ENCODE data around the gene TTLL11.

The TTLL11 gene

DNA sequence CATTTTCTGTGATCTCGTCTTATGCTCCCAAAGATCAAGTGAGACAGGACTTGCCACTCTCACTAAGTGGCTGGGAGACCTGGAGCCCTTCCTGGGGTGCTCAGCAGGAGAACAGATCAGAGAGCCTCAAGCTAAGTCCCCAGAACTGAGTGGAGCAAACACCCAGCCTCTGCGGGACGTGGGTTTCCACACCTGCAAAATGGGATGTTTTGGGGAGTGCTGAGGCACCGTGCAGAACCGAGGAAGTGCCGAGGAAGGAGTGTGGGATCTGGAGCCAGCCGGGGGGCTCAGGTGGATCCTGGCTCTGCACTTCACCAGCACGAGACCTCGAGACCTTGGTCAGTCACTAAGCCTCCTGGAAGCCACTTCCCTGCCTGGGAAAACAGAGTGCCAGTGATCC, 275.6 kb downstream of the TTLL11 start:
- Histone ChIP-seq H3K4me3 (replicated peaks; ENCODE audit: low read depth, low read length) (no peak overlapping the region), H3K36me3 (ENCODE audit: control insufficient read depth, insufficient read depth, low read length) (no peaks in the 10 kb centered on the region), H3K27me3 (replicated peaks; ENCODE audit: control insufficient read depth, insufficient read depth, low read length) (peaks cover 2% of the 10 kb centered on the region; the same call in 1 of the 2 replicates)
- TF ChIP-seq, protein P1, sequence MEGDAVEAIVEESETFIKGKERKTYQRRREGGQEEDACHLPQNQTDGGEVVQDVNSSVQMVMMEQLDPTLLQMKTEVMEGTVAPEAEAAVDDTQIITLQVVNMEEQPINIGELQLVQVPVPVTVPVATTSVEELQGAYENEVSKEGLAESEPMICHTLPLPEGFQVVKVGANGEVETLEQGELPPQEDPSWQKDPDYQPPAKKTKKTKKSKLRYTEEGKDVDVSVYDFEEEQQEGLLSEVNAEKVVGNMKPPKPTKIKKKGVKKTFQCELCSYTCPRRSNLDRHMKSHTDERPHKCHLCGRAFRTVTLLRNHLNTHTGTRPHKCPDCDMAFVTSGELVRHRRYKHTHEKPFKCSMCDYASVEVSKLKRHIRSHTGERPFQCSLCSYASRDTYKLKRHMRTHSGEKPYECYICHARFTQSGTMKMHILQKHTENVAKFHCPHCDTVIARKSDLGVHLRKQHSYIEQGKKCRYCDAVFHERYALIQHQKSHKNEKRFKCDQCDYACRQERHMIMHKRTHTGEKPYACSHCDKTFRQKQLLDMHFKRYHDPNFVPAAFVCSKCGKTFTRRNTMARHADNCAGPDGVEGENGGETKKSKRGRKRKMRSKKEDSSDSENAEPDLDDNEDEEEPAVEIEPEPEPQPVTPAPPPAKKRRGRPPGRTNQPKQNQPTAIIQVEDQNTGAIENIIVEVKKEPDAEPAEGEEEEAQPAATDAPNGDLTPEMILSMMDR (IDR thresholded peaks at IDR 0.05; ENCODE audit: insufficient read depth, low read length, poor library complexity, severe bottlenecking), result no peak
- DNase-seq (ENCODE audit: extremely low read depth, insufficient read length), result no peak

DNA sequence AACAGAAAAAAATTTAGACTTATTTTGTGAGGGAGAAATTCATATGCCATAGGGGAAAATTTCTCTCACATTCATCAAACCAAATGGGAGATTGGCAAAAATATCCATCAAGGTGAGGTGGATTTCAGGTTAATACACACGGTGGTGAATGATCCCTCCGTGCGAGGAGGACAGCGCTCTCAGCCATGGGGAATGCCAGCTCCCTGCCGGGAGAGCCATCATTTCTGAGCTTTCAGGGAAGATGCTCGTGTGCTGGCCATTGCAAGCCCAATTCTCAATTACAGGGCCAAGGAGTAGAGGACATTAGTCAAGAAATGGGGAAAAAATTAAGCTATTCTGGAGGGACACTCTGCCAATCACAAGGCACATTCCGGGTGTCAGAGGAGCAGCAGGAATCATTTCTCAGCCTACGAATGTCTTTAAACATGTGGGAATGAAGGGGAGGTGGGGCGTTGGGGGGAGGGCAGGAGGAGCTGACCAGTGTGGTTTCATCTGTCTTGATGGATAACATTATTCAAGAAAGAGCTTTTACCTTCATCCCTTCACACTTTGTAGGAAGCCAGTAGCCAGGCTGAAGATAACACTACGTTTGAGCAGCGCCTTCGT, 276.2 kb downstream of the TTLL11 start:
- TF ChIP-seq, protein P1 (IDR thresholded peaks at IDR 0.05; ENCODE audit: insufficient read depth, low read length, poor library complexity, severe bottlenecking), result no peak

DNA sequence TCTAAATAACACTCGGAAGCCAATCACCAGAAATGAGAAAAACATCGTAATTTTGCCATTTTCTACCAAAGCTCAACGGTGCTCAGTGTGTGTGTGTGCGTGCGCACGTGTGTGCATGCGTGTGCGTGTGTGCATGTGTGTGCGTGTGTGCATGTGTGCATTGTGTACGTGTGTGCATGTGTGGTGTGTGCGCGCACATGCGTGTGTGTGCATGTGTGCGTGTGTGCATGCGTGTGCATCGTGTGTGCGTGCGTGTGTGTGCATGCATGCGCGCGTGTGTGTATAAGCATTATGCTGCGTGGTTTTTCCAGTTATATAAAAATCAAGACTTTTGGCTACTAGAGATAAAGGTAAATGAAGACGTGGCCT, 276.7 kb downstream of the TTLL11 start:
- Histone ChIP-seq H3K4me3 (replicated peaks; ENCODE audit: low read depth, low read length) (no peak overlapping the region), H3K36me3 (ENCODE audit: control insufficient read depth, insufficient read depth, low read length) (no peaks in the 10 kb centered on the region), H3K27me3 (replicated peaks; ENCODE audit: control insufficient read depth, insufficient read depth, low read length) (peaks cover under 1% of the 10 kb centered on the region; the same call in 1 of the 2 replicates)
- no peak for DNase-seq (ENCODE audit: extremely low read depth, insufficient read length)
- TF ChIP-seq, protein P1 (IDR thresholded peaks at IDR 0.05; ENCODE audit: insufficient read depth, low read length, poor library complexity, severe bottlenecking), result no peak

More for the DNA sequence above, 276.2 kb downstream of the TTLL11 start:
- Histone ChIP-seq H3K4me3 (replicated peaks; ENCODE audit: low read depth, low read length) (no peak overlapping the region), H3K36me3 (ENCODE audit: control insufficient read depth, insufficient read depth, low read length) (no peaks in the 10 kb centered on the region), H3K27me3 (replicated peaks; ENCODE audit: control insufficient read depth, insufficient read depth, low read length) (peaks cover 2% of the 10 kb centered on the region; the same call in 1 of the 2 replicates)
- DNase-seq (ENCODE audit: extremely low read depth, insufficient read length), result no peak

DNA sequence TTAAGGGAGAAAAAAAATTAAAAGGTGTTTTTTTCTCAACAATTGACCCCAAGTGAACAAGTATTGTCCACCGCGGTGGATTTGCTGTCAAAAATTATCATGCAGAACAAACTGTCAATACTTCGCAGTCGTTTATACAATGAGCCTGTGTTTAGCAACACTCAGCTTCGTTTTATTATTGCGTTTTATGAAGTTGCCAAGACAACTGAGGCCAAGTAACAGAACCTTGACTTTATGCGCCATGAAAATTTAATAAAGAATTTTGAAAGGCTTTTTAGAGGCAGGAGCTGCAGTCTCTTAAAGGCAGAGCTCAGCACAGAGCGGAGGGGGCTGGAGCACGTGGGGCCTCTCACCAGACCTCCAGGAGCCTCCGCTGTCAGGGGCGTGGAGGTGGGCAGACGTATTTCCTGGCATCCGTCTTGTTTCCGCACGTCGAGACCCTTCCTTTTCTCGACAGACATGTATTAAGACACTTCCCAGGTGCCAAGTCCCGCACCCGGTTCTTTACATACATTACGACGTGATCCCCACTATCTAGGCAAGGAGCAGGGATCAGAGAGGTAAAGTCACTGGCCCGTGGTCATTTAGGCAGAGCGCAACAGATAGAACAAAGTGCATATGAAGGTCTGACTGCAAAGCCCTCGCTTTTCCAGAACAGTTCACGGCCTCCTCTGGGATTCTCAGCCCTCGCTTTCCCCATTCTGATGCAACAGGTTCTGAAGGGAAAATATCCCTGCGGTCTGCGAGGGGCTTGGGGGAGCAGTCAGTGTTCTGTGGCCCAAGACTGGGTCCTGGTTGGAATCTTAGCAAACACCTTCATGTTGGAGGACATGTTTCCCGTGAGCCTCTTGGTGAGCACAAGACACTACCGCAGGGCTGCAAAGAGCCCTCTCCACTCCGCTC, 277.3 kb downstream of the TTLL11 start:
- TF ChIP-seq, protein P1 (IDR thresholded peaks at IDR 0.05; ENCODE audit: insufficient read depth, low read length, poor library complexity, severe bottlenecking), result no peak
- no peaks in the 10 kb centered on the region; the same call in 1 of the 2 replicates for H3K27me3 ChIP-seq (replicated peaks; ENCODE audit: control insufficient read depth, insufficient read depth, low read length)
- no peaks in the 10 kb centered on the region for H3K36me3 ChIP-seq (ENCODE audit: control insufficient read depth, insufficient read depth, low read length)
- H3K4me3 ChIP-seq (replicated peaks; ENCODE audit: low read depth, low read length), result no peak overlapping the region
- no peak for DNase-seq (ENCODE audit: extremely low read depth, insufficient read length)

DNA sequence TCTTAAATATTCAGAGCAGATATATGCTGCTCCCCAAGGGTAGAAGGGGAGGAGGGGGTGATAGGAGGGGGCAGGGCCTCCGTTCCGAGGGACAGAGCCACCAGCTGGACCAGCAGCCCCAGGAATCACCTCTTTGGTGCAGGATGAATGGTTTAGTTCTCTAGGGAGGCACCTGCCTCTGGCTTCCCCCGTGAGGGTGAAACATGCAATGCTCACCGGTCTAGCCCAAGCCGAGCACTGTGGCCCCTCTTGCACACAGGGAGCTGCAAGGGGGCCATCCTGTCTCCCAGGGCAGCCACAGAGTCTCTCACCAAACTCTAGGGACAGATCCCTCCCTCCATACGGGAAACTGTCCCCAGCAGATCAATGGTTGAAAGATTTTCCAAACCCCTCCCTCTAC, 278.0 kb downstream of the TTLL11 start:
- H3K27me3 ChIP-seq (replicated peaks; ENCODE audit: control insufficient read depth, insufficient read depth, low read length), result no peaks in the 10 kb centered on the region; the same call in 1 of the 2 replicates
- TF ChIP-seq, protein P1 (IDR thresholded peaks at IDR 0.05; ENCODE audit: insufficient read depth, low read length, poor library complexity, severe bottlenecking), result no peak
- no peak for DNase-seq (ENCODE audit: extremely low read depth, insufficient read length)
- no peak overlapping the region for H3K4me3 ChIP-seq (replicated peaks; ENCODE audit: low read depth, low read length)
- no peaks in the 10 kb centered on the region for H3K36me3 ChIP-seq (ENCODE audit: control insufficient read depth, insufficient read depth, low read length)
